ENCODE results near the gene RNASE11. TPM values are rescaled to one million over a fixed set of nuclear protein-coding genes. Genes with fewer than 3 reads are reported as not detected.

Gene RNASE11
- polyA plus RNA-seq, 1 donor (not counting 4 experiments of a cell fraction or from before 2014, with no cell fraction given): not detected

- Histone ChIP-seq H2AFZ (ENCODE audit: control insufficient read depth, low read length) (peak overlapping the region; percentile 96), H3K27me3 (ENCODE audit: control insufficient read depth, extremely low read depth, insufficient read depth, low read length) (no peaks in the 10 kb centered on the region), H3K4me1 (ENCODE audit: control insufficient read depth, extremely low read depth, insufficient read depth, low read length) (peaks cover 9% of the 10 kb centered on the region), H3K4me3 (ENCODE audit: control insufficient read depth in 2 of 3, extremely low read depth in 1 of 3, insufficient read depth in 2 of 3, low read depth in 1 of 3, low read length in 3 of 3) (peak overlapping the region; percentile 82 to 96 (median 91)), H4K20me1 (ENCODE audit: control insufficient read depth, extremely low read depth, insufficient read depth, low read length) (no peaks in the 10 kb centered on the region), H3K9ac (ENCODE audit: control insufficient read depth, extremely low read depth, insufficient read depth, low read length) (peak overlapping the region; percentile 69), H3K9me3 (ENCODE audit: control insufficient read depth, low read depth, low read length) (no peaks in the 10 kb centered on the region), H3K79me2 (ENCODE audit: control insufficient read depth, insufficient read depth, low read length) (no peaks in the 10 kb centered on the region), H3K9me1 (ENCODE audit: control insufficient read depth, extremely low read depth, insufficient read depth, low read length) (peaks cover 3% of the 10 kb centered on the region), H3K4me2 (ENCODE audit: control insufficient read depth, extremely low read depth, insufficient read depth, low read depth, low read length) (peak overlapping the region; percentile 88), H3K27ac (ENCODE audit: control insufficient read depth, insufficient read depth, low read length) (peak overlapping the region; percentile 26), H3K36me3 (ENCODE audit: control insufficient read depth in 2 of 2, extremely low read depth in 1 of 2, insufficient read depth in 2 of 2, low read length in 2 of 2) (no peaks in the 10 kb centered on the region)
- no peak for FAIRE-seq
- TF ChIP-seq CTCF (optimal IDR thresholded peaks at IDR 0.05 in 1 of 3, IDR thresholded peaks at IDR 0.05 in 1 of 3, conservative IDR thresholded peaks at IDR 0.05 in 1 of 3; ENCODE audit: extremely low read depth in 1 of 3, insufficient read depth in 2 of 3, low read length in 3 of 3) (no peak), EZH2 (IDR thresholded peaks at IDR 0.05; ENCODE audit: low read length) (no peak)
- peak; percentile 70 for DNase-seq (ENCODE audit: low read depth, low spot score)
- dilution Hi-C loops (cut with MboI; ENCODE audit: extremely low pct_ligation_motif_present, low sequenced_read_pairs): no loop called here
These were observed 22.4 kb upstream of the RNASE11 start for GRCh38 chr14:20610002-20610765.

DNA sequence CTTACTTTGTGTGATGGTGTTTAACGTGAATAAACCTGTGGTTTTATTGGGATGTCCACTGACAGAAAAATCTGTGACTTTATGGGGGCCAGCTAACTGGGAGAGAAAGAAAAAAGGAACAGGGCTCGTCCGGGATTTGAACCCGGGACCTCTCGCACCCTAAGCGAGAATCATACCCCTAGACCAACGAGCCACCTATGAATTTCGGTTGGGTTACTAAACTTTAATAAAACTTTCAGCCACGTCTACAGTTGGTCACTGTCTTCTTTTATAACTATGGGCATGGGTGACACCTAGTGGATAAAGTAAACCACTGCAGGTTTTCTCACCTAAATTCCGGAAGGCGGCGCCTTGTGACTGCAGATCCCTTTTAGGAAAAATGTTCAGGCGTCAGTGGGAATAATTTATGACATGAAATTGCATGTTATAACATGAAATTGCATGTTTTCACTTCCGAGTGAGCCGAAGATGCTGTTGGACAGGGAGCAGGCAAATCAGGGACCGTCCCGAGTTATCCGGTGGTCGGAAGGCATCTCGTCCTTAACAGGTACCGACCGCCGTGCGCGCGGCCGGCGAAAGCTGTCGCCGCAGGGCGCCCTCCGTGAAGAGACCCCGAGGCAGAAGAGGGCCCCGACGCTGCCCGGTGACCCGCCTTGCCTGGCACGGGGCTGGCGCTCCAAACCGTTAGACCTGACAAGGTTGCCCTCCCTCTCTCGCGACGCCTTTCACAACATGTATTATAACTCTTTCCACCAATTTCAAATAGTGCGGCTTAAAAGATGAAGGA is 21.6 kb upstream of the RNASE11 start:
- Histone ChIP-seq H4K20me1 (ENCODE audit: control insufficient read depth, extremely low read depth, insufficient read depth, low read length) (no peaks in the 10 kb centered on the region), H3K9me3 (ENCODE audit: control insufficient read depth, low read depth, low read length) (no peaks in the 10 kb centered on the region), H3K27ac (ENCODE audit: control insufficient read depth, insufficient read depth, low read length) (peak overlapping the region; percentile 26), H3K4me3 (ENCODE audit: control insufficient read depth in 2 of 3, extremely low read depth in 1 of 3, insufficient read depth in 2 of 3, low read depth in 1 of 3, low read length in 3 of 3) (peak overlapping the region; percentile 82 to 96 (median 91)), H3K27me3 (ENCODE audit: control insufficient read depth, extremely low read depth, insufficient read depth, low read length) (no peaks in the 10 kb centered on the region), H2AFZ (ENCODE audit: control insufficient read depth, low read length) (peak overlapping the region; percentile 96), H3K79me2 (ENCODE audit: control insufficient read depth, insufficient read depth, low read length) (no peaks in the 10 kb centered on the region), H3K36me3 (ENCODE audit: control insufficient read depth in 2 of 2, extremely low read depth in 1 of 2, insufficient read depth in 2 of 2, low read length in 2 of 2) (no peaks in the 10 kb centered on the region), H3K4me2 (ENCODE audit: control insufficient read depth, extremely low read depth, insufficient read depth, low read depth, low read length) (peak overlapping the region; percentile 88), H3K9me1 (ENCODE audit: control insufficient read depth, extremely low read depth, insufficient read depth, low read length) (peaks cover 3% of the 10 kb centered on the region), H3K4me1 (ENCODE audit: control insufficient read depth, extremely low read depth, insufficient read depth, low read length) (peaks cover 9% of the 10 kb centered on the region), H3K9ac (ENCODE audit: control insufficient read depth, extremely low read depth, insufficient read depth, low read length) (peak overlapping the region; percentile 69)
- TF ChIP-seq EZH2 (IDR thresholded peaks at IDR 0.05; ENCODE audit: low read length) (no peak), CTCF (optimal IDR thresholded peaks at IDR 0.05 in 1 of 3, IDR thresholded peaks at IDR 0.05 in 1 of 3, conservative IDR thresholded peaks at IDR 0.05 in 1 of 3; ENCODE audit: extremely low read depth in 1 of 3, insufficient read depth in 2 of 3, low read length in 3 of 3) (peak; percentile 69 to 97 (median 82))
- peak; percentile 81 for DNase-seq (ENCODE audit: low read depth, low spot score)
- dilution Hi-C loops (cut with MboI; ENCODE audit: extremely low pct_ligation_motif_present, low sequenced_read_pairs): no loop called here
- FAIRE-seq: no peak
